Ishikawa (cell line): Measurements from ENCODE around the gene CYB561.

Experiments
- CEBPB ChIP-seq: IDR thresholded peaks from 2 replicates; pipeline ENCODE4 v1.6.1; 2012
- CREB1 ChIP-seq: IDR thresholded peaks from 2 replicates; pipeline ENCODE4 v1.6.1; 2012; ENCODE audit warnings: low read depth
- EGR1 ChIP-seq: IDR thresholded peaks from 2 replicates; pipeline ENCODE4 v1.6.1; 2012
- EP300 ChIP-seq: IDR thresholded peaks from 2 replicates; pipeline ENCODE4 v1.6.1; 2012; ENCODE audit warnings: borderline replicate concordance
- FOXM1 ChIP-seq: IDR thresholded peaks from 2 replicates; pipeline ENCODE4 v1.6.1; 2012; ENCODE audit warnings: low read depth, borderline replicate concordance
- MAX ChIP-seq: IDR thresholded peaks from 2 replicates; pipeline ENCODE4 v1.6.1; 2012
- NFIC ChIP-seq: IDR thresholded peaks from 2 replicates; pipeline ENCODE4 v1.6.1; 2012
- RAD21 ChIP-seq: IDR thresholded peaks from 2 replicates; pipeline ENCODE4 v1.6.1; 2012; ENCODE audit warnings: low read depth
- REST ChIP-seq: IDR thresholded peaks from 2 replicates; pipeline ENCODE4 v1.6.1; 2012; ENCODE audit warnings: low read depth, mild to moderate bottlenecking
- TAF1 ChIP-seq: IDR thresholded peaks from 2 replicates; pipeline ENCODE4 v1.6.1; 2012; ENCODE audit warnings: low read depth, mild to moderate bottlenecking
- TCF12 ChIP-seq: IDR thresholded peaks from 2 replicates; pipeline ENCODE4 v1.6.1; 2012; ENCODE audit warnings: low read depth
- TEAD4 ChIP-seq: IDR thresholded peaks from 2 replicates; pipeline ENCODE4 v1.6.1; 2012
- USF1 ChIP-seq: IDR thresholded peaks from 2 replicates; pipeline ENCODE4 v1.6.1; 2012
- YY1 ChIP-seq: IDR thresholded peaks from 2 replicates; pipeline ENCODE4 v1.6.1; 2012; ENCODE audit warnings: low read depth
- ZBTB7A ChIP-seq: IDR thresholded peaks from 2 replicates; pipeline ENCODE4 v1.6.1; 2012; ENCODE audit warnings: low read depth

Gene CYB561

GRCh38 chr17:63425483-63425882 is 20.6 kb downstream of the CYB561 start:
- no peak for TF ChIP-seq NFIC
- no peak for TF ChIP-seq ZBTB7A
- TF ChIP-seq RAD21 = peak; percentile 98
- TF ChIP-seq REST = no peak

- no peak for TF ChIP-seq YY1
- no peak for TF ChIP-seq ZBTB7A
- TF ChIP-seq EGR1 = no peak
- TF ChIP-seq TCF12 = no peak
- no peak for TF ChIP-seq REST
Measured at GRCh38 chr17:63423963-63424362, 22.1 kb downstream of the CYB561 start.

- TF ChIP-seq MAX = no peak
- no peak for TF ChIP-seq EGR1
- TF ChIP-seq NFIC = no peak
- no peak for TF ChIP-seq EP300
- no peak for TF ChIP-seq REST
Measured at GRCh38 chr17:63423251-63423950, 22.7 kb downstream of the CYB561 start.

- TF ChIP-seq CEBPB (no peak), TCF12 (no peak), RAD21 (no peak), EP300 (no peak), EGR1 (no peak), REST (no peak), ZBTB7A (no peak), CREB1 (no peak), FOXM1 (no peak), USF1 (no peak), TAF1 (no peak), YY1 (no peak), MAX (no peak), TEAD4 (no peak), NFIC (no peak)
Measured at GRCh38 chr17:63421681-63422645, 24.1 kb downstream of the CYB561 start.
